ENCODE data around the gene UNC50.
"Not testable (repeated sequence)": the region's sequence is repeated elsewhere in the genome, so short reads cannot be mapped to it uniquely, and the experiment has no call there.

The UNC50 gene

DNA sequence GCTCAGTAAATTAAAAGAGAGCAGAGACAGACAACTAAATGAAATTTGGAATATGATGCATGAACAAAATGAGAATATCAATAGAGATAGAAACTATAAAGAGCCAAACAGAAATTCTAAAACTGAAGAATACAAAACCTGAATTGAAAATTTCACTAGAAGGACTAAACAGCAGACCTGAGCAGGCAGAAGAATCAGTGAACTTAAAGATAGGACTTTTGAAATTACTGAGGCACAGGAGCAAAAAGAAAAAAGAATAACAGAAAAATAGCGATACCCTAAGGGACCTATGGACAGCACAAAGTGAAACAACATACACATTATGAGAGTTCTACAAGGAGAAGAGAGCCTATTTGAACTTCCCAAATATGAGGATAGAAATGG, 41.6 kb downstream of the UNC50 start:
- no peak overlapping the region for H3K4me3 ChIP-seq (ENCODE audit: low read length)
- no peak for DNase-seq (ENCODE audit: low read depth)
- TF ChIP-seq CTCF (conservative IDR thresholded peaks at IDR 0.05; ENCODE audit: low read depth, low read length): no peak

DNA sequence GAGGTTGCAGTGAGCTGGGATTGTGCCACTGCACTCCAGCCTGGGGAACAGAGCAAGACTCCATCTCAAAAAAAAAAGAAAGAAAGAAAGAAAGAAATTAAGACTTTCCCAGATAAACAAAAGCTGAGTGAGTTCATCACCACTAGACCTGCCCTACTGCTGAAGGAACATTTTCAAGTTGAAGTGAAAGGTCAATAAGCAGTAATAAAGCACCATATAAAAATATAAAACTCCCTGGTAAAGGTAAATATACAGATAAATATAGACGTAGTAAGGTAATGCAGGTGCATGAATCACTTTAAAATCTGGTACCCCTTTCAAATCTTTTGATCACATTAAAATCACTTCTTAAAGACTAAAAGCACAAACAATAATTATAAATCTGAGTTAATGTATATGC, 42.6 kb downstream of the UNC50 start:
- no peak for TF ChIP-seq CTCF (conservative IDR thresholded peaks at IDR 0.05; ENCODE audit: low read depth, low read length)
- DNase-seq (ENCODE audit: low read depth): no peak
- H3K4me3 ChIP-seq (ENCODE audit: low read length): no peak overlapping the region

GRCh38 chr2:98654699-98655495, 46.5 kb downstream of the UNC50 start:
- no peak for TF ChIP-seq CTCF (conservative IDR thresholded peaks at IDR 0.05; ENCODE audit: low read depth, low read length)
- no peak for DNase-seq (ENCODE audit: low read depth)
- H3K4me3 ChIP-seq (ENCODE audit: low read length): no peak overlapping the region

GRCh38 chr2:98656800-98657199, 48.4 kb downstream of the UNC50 start:
- no peak for DNase-seq (ENCODE audit: low read depth)

GRCh38 chr2:98658816-98659490, 50.6 kb downstream of the UNC50 start:
- no peak for DNase-seq (ENCODE audit: low read depth)
- no peak for TF ChIP-seq CTCF (conservative IDR thresholded peaks at IDR 0.05; ENCODE audit: low read depth, low read length)
- H3K4me3 ChIP-seq (ENCODE audit: low read length): no peak overlapping the region

More at GRCh38 chr2:98656800-98657199, 48.4 kb downstream of the UNC50 start:
- no peak for TF ChIP-seq CTCF (conservative IDR thresholded peaks at IDR 0.05; ENCODE audit: low read depth, low read length)
- H3K4me3 ChIP-seq (ENCODE audit: low read length): no peak overlapping the region

- DNase-seq (ENCODE audit: low read depth); H3K4me3 ChIP-seq (ENCODE audit: low read length): not testable (repeated sequence)
Observed at GRCh38 chr2:98659491-98659840, 51.1 kb downstream of the UNC50 start.

DNA sequence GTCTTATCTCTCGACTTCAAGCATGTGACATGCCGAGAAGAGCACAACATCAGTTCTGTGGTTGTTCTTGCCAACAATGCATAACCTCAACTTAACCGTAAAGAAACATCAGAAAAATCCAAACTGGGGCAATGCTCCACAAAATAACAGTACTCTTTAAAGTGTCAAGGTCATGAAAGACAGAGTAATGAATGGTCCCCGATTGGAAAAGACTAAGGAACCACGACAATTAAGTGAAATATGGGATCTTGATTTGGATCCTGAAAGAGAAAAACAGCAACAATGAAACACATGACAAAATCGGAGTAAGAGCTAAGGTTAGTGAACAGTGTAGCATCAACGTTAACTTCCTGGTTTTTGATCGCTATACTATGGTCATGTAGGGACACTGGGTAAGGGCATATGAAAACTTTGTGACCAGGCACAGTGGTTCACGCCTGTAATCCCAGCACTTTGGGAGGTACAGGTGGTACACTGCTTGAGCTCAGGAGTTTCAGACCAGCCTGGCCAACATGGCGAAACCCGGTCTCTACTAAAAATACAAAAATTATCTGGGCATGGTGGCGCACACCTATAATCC, 55.2 kb downstream of the UNC50 start:
- H3K4me3 ChIP-seq (ENCODE audit: low read length): no peak overlapping the region
- no peak for DNase-seq (ENCODE audit: low read depth)
- TF ChIP-seq CTCF (conservative IDR thresholded peaks at IDR 0.05; ENCODE audit: low read depth, low read length): no peak

Data from retinal pigment epithelial cell (primary cell).